OCI-M2 (cell line): ENCODE results near the gene CNN3.
"Not testable (repeated sequence)": the region's sequence is repeated elsewhere in the genome, so short reads cannot be mapped to it uniquely, and the experiment has no call there.

Experiments used
- DNase-seq: peaks from one replicate; lab custom pipeline; 2025; ENCODE audit not compliant: unreplicated experiment; lab: John Stamatoyannopoulos, UW

The CNN3 gene

GRCh38 chr1:94949681-94950661 is 23.1 kb upstream of the CNN3 start:
- no peak for DNase-seq

GRCh38 chr1:94947437-94947836 is 20.5 kb upstream of the CNN3 start:
- no peak for DNase-seq

GRCh38 chr1:94946886-94947285 is 20.0 kb upstream of the CNN3 start:
- DNase-seq: no peak

GRCh38 chr1:94942171-94943128 is 15.5 kb upstream of the CNN3 start:
- DNase-seq: no peak

- not testable (repeated sequence) for DNase-seq
Observed at GRCh38 chr1:94941480-94941879, 14.6 kb upstream of the CNN3 start.

- DNase-seq: no peak
Observed at GRCh38 chr1:94940738-94941137, 13.8 kb upstream of the CNN3 start.

- DNase-seq: no peak
Observed at GRCh38 chr1:94937820-94938219, 10.9 kb upstream of the CNN3 start.

- no peak for DNase-seq
Observed at GRCh38 chr1:94936861-94937620, 10.1 kb upstream of the CNN3 start.

GRCh38 chr1:94935476-94935875 is 8.6 kb upstream of the CNN3 start:
- no peak for DNase-seq

GRCh38 chr1:94935034-94935433 is 8.1 kb upstream of the CNN3 start:
- no peak for DNase-seq

GRCh38 chr1:94934551-94934950 is 7.6 kb upstream of the CNN3 start:
- no peak for DNase-seq

GRCh38 chr1:94931254-94931841 is 4.4 kb upstream of the CNN3 start:
- DNase-seq: no peak

- no peak for DNase-seq
Observed at GRCh38 chr1:94929351-94930217, 2.7 kb upstream of the CNN3 start.

GRCh38 chr1:94928293-94928939 is 1.5 kb upstream of the CNN3 start:
- no peak for DNase-seq

GRCh38 chr1:94927405-94928175 is 680 bp upstream of the CNN3 start:
- DNase-seq: no peak

- no peak for DNase-seq
Observed at GRCh38 chr1:94926126-94926914, 590 bp downstream of the CNN3 start.

GRCh38 chr1:94925561-94926125 is 1.3 kb downstream of the CNN3 start:
- DNase-seq: no peak
